Heart left ventricle (tissue), 13 donors: ENCODE measurements around the gene HIVEP2.

ENCODE experiments used
- POLR2A ChIP-seq, 2 donors: fragments of 450-650 bp; IDR thresholded peaks; one replicate each; pipeline ENCODE4 v1.6.1; 2017; ENCODE audit warnings: antibody characterized with exemption in 2 of 2, mild to moderate bottlenecking in 2 of 2, moderate library complexity in 2 of 2
- TF ChIP-seq, protein P1 (sequence below), 12 donors: fragments of 200-600 bp; sonication (generic) in 4 of 12; IDR thresholded peaks; one replicate each; pipeline versions ENCODE4 v1.5.0 to v1.8.0; 2018 to 2022; ENCODE audit warnings: antibody characterized with exemption in 12 of 12, mild to moderate bottlenecking in 5 of 12
- donor health status: ischemic (EF 13 %, LVEDD 7.1; RV severe dilation, severe dysfunction).
- donor health status: DM: no; HTN: yes; CAD: no.
- donor health status: DM: no; HTN: no; CAD: no.
- donor health status: ischemic (EF 25% LVEDD 6.9; RV normal size, moderate dysfunction).
- donor health status: ischemic (EF 25% LVEDD 5.7; RV mildly dilated, moderate dysfunction).
- donor health status: ischemic (EF 35%, LVEDD 5.7; RV mildly dilated, moderate dysfunction).
- donor health status: nonischemic (EF 11% LVEDD 7.7; RV severe dilation, severe dysfunction).
- donor health status: DM: yes; HTN: yes; CAD: no.
- donor health status: PGD.
- donor health status: ischemic (EF 29% LVEDD 5.4; RV normal size, mild dysfunction).
- donor health status: nonischemic (EF 23%, LVEDD 6.1; RV moderate dilation, normal function).

DNA sequence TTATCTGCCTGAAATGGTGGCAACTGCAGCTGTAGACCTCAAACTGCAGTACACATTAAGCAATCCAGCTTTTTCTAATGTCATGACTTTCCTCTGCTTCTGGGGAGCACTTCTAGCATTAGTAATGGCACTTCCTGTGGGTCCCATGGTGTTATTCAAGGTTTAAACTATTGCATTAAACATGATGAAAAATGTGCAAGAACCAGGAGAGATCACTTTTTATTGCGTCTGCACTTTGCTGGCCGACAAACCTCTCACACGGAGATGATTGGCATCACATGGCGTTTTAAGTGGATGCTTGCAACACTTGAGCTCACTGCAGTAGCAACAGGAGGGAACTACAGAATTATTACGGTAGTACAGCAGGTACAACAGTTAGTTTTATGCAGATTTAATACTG lies 148.4 kb downstream of the HIVEP2 start:
- no peak for TF ChIP-seq POLR2A (IDR thresholded peaks at IDR 0.05)
- TF ChIP-seq, protein P1, sequence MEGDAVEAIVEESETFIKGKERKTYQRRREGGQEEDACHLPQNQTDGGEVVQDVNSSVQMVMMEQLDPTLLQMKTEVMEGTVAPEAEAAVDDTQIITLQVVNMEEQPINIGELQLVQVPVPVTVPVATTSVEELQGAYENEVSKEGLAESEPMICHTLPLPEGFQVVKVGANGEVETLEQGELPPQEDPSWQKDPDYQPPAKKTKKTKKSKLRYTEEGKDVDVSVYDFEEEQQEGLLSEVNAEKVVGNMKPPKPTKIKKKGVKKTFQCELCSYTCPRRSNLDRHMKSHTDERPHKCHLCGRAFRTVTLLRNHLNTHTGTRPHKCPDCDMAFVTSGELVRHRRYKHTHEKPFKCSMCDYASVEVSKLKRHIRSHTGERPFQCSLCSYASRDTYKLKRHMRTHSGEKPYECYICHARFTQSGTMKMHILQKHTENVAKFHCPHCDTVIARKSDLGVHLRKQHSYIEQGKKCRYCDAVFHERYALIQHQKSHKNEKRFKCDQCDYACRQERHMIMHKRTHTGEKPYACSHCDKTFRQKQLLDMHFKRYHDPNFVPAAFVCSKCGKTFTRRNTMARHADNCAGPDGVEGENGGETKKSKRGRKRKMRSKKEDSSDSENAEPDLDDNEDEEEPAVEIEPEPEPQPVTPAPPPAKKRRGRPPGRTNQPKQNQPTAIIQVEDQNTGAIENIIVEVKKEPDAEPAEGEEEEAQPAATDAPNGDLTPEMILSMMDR (IDR thresholded peaks at IDR 0.05) = no peak
